DMS114 treated with DMSO at 0.1 percent for 48 hours (cell line): Measurements from ENCODE around the gene CHCHD6.

Experiments used
- DNase-seq: peaks from one replicate; lab custom pipeline; 2025; ENCODE audit not compliant: unreplicated experiment; lab: John Stamatoyannopoulos, UW

The CHCHD6 gene

DNA sequence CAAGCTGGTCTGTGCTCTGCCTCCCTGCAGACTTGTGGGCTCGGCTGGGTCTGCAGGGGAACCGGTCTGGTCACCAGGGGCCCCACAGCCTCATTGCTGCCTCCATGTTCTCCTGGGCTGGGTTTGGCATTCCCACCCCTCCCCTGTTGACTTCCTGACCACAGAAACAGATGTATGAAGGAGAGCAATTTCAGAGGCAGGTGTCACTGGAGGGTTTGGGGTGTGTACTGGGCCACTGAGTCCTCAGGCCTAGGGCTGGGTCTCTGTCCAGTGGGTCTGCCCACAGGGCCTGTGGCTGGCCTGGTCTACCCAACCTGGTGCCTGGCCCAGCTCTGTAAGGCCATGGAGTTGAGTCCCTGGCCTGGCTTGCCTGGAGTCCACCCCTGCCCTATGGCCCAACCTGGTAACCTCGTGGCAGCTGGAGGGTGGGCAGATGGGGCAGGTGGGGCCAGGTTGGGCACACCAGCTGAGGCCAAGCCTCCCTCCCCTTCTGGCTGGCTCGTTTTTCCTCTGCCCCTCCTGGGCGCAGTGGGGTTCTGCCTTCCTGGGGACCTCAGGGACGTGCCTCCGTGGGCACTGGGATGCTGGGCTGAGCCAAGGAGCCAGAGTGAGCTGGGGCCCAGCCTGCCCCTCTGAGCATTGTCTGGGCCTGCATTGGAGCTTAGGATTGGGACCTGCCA is 299.7 kb downstream of the CHCHD6 start:
- DNase-seq = no peak

DNA sequence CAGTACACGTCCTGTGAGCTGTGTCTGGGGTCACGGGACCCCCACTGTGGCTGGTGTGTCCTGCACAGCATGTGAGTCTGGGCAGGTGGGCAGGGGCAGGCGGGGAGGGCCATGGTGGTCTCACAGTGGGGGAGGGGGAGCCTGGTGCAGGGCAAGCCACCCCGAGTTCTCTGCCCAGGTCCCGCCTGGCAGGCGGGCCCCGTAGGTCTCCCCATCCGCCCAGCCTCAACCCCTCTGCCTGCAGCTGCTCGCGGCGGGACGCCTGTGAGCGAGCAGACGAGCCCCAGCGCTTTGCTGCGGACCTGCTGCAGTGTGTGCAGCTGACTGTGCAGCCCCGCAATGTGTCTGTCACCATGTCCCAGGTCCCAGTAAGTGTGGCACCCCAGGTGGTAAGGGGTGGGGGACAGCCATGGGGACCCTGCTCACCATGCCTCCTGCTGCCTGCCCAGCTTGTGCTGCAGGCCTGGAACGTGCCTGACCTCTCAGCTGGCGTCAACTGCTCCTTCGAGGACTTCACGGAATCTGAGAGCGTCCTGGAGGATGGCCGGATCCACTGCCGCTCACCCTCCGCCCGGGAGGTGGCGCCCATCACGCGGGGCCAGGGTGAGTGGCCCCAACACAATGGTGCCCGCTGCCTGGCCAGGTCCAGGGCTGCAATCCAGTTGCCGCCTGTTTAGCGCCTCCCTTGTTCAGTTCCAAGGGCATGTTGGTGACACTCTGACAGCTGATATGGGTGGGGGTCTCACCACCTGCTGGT is 300.8 kb downstream of the CHCHD6 start:
- DNase-seq = no peak

DNA sequence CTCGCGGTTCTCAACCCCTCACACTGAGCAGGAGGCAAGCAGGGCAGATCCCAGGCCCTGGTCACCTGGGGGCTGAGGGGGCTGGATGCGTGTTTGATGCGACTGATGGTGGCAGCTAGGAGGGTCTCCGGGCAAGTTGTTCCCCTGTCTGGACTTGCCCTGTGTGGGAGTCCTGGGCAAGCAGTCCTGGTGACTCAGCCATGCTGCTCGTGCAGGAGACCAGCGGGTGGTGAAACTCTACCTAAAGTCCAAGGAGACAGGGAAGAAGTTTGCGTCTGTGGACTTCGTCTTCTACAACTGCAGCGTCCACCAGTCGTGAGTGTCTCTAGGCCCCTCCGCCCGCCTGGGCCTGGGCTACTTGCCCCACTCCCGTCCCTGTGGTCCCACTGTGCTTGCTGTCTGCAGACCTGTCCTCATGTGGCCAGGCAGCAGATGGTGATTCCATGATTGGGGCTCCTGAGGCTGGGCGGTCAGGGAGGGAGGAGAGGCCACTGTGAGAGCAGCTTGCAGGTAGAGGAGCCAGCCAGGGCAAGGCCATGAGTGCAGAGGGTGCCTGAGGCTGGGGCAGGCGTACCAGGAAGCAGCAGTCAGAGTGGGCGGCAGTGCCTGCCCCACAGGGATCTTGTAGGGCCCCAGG is 301.9 kb downstream of the CHCHD6 start:
- DNase-seq = no peak

DNA sequence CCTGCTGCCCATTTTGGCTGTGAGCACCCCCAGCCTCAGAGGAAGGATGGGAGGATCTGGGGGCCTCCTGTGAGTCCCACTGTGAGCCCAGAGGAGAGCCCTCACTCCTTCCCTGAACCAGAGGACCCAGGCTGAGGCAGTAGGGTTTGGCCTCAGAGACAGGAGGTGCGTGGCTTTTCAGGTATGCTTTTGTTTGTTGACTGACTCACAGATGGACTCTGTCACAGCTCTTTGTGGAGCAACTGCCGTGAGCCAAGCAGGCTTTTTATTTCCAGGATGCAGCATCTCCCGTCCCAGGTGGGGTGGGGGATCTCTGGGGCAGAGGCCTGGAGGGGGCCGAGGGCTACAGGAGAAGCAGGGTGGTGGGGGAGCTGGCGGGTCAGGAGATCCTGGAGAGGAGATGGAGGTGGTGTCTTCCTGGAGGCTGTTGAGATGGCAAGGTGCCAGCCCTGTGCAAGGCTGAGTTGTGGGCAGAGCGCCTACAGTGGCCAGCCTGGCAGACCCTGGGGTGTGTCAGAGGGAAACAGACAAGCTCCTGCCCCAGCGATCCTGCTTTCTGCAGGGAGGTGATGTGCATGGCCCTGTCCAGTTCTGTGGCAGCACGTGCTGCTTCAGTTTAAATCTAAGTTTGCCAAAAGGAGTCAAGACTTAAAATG is 302.9 kb downstream of the CHCHD6 start:
- DNase-seq = no peak

DNA sequence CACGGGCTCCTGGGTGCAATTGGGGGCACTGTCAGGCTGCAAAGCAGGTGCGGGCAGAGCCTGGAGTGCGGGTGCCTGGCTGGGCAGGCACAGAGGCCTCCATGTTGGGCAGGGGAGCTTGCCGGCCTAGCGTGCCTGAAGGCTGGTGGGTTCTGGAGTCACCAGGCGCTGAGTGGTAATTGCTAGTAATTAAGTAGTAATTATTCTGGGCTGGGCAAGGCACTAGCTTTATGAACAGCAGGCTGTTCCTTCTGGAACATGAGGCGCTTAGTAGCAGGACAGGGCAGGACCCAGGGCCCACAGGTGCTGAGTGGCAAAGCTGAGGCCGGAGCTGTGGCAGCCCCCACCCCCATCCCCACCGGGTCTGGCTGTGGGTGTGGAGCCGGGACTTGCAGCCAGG is 304.2 kb downstream of the CHCHD6 start:
- no peak for DNase-seq

DNA sequence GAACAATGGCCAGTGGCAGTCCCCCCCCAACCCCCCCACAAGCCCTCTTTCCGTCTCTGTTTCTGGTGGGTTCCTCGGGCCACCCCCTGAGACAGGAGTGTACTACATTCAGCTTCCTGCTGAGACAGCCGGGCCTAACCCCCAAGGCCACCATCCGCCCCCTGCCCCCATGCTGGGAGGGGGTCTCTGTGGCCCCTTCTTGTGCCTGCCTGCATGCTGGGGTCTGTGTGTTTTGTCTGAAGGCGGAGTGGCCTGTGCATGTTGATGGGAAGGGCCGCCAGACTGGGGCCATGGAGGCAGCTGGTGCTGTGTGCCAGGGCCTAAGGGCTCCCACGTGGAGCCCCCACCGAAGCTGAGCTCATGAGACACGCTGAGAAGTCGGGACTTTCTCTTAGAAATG is 305.5 kb downstream of the CHCHD6 start:
- DNase-seq = no peak
